HG03469 (cell line): ENCODE results near the gene PPRC1.

Experiments
- ATAC-seq: cut with Tn5 transposase; IDR thresholded peaks from one replicate; pipeline ENCODE4 v1.9.1; 2021; ENCODE audit warnings: mild to moderate bottlenecking, moderate library complexity, moderate number of reproducible peaks; ENCODE audit not compliant: unreplicated experiment

PPRC1 gene

DNA sequence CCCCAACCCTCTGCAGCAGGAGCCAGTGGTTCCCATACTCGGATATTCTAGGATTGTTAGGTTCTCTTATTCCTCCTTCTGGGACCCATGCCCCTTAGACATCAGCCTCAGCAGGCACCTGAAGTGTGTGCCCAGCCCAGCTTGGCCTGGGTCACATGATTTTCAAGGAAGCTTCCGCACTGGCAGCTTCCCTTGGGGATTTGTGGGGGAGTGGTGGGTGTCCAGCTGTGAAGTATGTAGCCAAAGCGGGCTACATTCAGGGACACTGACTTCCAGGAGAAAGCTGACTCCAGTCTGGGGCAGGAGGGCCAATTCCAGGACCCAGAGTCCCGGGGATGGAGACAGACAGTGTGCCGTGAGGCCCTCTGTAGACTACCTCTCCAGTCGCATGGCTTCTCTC, 14.0 kb upstream of the PPRC1 start:
- no peak for ATAC-seq

GRCh38 chr10:102119417-102120141, 13.3 kb upstream of the PPRC1 start:
- ATAC-seq: peak; percentile 6

DNA sequence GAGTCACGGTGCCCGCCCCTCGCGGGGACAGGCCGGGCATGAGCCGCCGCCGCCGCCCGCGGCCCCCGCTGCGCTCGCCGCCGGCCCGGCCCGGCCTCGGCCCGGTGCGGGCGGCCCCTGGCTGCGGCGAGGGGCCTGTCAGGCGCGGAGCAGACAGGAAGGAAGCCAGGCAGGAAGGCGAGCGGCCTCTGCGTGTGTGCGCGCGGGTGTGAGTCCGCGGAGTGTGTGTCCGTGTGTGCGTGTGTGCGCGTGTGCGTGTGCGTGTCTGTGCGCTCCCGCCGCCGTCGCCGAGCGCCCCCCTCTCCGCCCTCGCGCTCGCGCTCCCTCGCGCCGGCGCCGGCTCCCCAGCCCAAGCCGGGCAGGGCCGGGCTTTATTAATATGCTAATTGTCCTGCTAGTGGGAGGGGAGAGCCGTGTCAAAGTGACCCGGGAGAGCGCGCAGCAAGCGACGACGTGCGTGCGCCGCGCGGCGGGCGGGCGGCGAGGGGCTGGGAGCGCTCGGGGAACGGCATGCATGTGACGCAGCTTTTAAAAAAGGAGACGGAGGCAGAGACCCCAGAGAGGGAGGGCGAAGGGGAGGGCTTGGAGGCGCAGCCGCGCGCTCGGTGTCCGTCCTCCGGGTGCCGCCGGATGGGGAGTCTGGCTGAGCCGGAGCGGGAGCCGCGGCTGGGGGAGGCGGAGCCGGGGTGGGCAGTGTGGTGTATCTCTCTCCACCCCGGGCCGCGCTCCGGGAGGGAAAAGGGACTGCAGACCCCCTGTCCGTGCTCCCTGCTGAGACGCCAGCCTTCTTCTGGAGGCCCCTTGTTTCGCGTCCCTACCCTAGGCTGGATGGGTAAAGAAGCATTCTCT, 12.5 kb upstream of the PPRC1 start, which contains the start of gene LDB1:
Gene LDB1, minus strand, starts transcription at position 227 of the 849 bp plus-strand sequence. CDS start 258 bp downstream, outside the sequence.
- peak; percentile 34 for ATAC-seq

DNA sequence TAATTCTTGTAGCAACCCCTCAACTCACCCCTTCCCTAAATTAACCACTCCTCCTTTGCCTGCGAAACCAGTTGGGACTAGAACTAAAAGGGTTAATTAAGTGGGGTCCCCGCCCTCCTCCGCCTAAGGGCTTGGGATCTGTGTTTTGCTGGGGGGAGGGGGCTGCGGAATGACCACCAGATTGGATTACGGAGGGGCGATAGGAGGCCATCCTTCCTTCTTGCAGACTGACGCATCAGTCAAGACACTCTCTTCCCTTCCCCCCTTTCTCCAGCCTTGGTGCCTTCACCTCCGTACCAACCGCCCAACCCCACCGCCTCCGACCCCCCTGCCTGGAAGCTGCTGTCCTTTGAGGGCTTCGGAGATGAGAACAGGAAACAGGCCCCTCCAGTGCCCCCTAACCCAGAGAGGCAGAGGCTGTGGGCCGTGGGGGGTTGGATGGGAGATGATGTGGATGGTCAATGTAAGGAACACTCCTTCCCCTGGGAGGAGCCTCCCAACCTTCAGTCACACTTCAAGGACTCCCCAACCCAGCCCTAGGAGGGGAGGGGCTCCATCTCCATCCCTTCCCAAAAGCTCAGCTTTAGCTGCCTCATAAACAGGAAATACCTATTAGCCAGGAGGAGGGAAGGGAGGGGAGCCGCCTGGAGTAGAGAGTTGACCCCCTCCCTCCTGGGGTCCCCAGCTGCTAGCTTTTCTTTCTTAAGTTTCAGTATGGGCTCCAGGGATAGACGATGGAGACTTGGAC, 11.7 kb upstream of the PPRC1 start:
- no peak for ATAC-seq

GRCh38 chr10:102121739-102122372, 11.0 kb upstream of the PPRC1 start:
- no peak for ATAC-seq

DNA sequence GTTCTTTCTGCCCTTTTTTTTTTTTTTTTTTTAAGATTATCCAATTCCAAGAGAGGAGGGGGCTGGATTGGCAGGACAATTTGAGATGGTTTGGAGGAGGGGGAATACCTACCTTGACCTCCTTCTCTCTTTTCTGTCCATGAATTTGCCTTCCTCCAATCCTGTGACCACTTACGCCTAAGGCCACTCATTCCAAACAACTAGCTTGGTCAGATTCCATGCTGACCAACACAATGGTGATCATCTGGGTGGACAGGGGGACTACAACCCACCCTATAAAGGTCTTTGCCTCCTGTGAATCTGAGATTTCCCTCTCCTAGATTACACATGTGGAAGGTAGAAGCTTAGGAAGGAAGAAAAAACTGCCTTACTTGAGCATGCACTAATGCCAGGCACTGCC, 10.4 kb upstream of the PPRC1 start:
- no peak for ATAC-seq

- ATAC-seq: no peak
Observed at GRCh38 chr10:102123223-102123622, 9.6 kb upstream of the PPRC1 start.

GRCh38 chr10:102131286-102132170, 1.3 kb upstream of the PPRC1 start:
- no peak for ATAC-seq

GRCh38 chr10:102132193-102132562, 662 bp upstream of the PPRC1 start:
- no peak for ATAC-seq

DNA sequence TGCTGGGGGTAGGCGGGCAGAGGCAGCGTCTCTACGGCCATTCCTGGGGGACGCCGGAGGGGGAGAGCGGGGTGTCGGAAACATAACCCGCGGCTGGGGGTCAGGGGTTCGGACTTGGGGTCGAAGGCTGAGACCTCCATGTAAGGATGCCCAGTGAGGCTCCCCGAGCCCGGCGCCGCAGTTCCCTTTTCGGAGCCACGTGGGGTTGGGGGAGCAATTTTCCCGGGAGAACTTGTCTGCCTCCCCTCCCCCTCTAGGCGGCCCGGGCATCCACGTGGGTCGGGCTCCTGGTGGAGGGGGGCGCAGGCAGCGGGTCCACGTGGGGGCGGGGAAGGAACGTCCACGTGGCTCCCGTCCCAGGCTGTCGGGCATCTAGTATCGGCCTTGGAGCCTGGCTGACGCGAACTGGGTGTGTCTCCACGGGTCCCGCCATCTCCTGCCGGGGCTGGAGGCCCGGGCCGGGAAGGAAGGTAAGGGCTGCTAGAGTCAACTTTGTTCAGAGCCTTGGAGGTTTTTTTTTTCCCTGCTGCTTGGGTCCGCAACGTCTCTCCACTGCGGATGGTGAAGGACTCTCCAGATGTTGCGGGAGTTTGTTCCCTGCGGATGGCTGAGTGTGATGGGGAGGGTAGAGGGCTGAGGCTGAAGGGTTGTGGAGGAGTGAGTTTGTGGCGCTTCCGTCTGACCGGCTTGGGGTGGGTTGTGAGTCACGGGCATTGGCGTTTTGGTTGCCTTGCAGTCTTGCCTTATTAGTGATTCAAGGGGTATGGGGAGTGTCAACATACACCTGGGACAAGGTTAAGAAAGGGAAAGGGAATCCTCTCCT, 744 bp downstream of the PPRC1 start:
- ATAC-seq: no peak

DNA sequence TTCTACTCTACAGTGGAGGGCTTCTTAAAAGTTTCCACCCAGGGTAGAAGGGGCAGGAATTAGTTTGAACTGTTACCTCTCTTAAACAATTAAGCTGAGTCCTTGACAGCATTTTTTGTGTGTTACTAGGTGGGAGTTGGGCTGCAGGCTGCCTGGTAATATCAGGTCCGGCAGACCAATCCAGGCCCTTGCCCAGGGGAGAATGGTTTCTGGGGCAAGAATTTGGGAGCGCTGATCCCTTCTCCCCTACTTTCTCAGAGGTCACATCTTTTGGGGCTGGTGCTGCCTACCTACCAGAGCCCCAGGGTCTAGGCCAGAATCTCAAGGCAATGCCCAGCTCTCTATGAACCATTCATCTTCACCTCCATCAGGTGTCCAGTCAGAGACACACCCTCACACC, 1.6 kb downstream of the PPRC1 start:
- no peak for ATAC-seq

- ATAC-seq: no peak
Observed at GRCh38 chr10:102135956-102136526, 3.2 kb downstream of the PPRC1 start.

- ATAC-seq: no peak
Observed at GRCh38 chr10:102139281-102140110, 6.7 kb downstream of the PPRC1 start.

DNA sequence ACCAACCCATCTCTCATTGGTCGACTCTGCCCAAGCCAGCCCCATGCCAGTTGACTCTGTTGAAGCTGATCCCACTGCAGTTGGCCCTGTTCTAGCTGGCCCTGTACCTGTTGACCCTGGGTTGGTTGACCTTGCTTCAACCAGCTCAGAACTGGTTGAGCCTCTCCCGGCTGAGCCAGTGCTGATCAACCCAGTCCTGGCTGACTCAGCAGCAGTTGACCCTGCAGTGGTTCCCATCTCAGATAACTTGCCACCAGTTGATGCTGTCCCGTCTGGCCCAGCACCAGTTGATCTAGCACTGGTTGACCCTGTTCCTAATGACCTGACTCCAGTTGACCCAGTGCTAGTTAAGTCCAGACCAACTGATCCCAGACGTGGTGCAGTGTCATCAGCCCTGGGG, 7.4 kb downstream of the PPRC1 start:
- no peak for ATAC-seq

GRCh38 chr10:102140913-102141540, 8.2 kb downstream of the PPRC1 start:
- ATAC-seq: no peak

- ATAC-seq: no peak
Observed at GRCh38 chr10:102141583-102142107, 8.8 kb downstream of the PPRC1 start.

GRCh38 chr10:102146971-102147428, 14.2 kb downstream of the PPRC1 start:
- ATAC-seq: no peak
